CD14-positive monocyte (primary cell): ENCODE measurements around the gene GLS. TPM values are rescaled to one million over a fixed set of nuclear protein-coding genes. Genes with fewer than 3 reads are reported as not detected.

Source experiments
- DNase-seq, 3 donors: peaks; one replicate each; pipeline ENCODE4 v3.0.0-alpha.2; 2011 to 2022
- H2AFZ ChIP-seq: 2 replicates; pipeline ENCODE4 v1.6.0; 2012; ENCODE audit warnings: mild to moderate bottlenecking, low read depth, low read length, inconsistent platforms; ENCODE audit not compliant: insufficient read depth, poor library complexity, severe bottlenecking
- H3K27ac ChIP-seq, 2 donors: 1 replicate in 1 of 2; 2 replicates in 1 of 2; pipeline ENCODE4 v1.5.1; 2012 to 2013; ENCODE audit warnings: low read length in 2 of 2, control low read depth in 1 of 2, inconsistent platforms in 1 of 2, low read depth in 1 of 2, mild to moderate bottlenecking in 1 of 2
- H3K27me3 ChIP-seq, 2 donors: one replicate each; pipeline versions ENCODE4 v1.6.0 to v1.6.1; 2011 to 2013; ENCODE audit warnings: low read length in 2 of 2; ENCODE audit not compliant: control insufficient read depth in 2 of 2, insufficient read depth in 2 of 2
- H3K36me3 ChIP-seq, 2 donors: replicated peaks in 1 of 2; 1 replicate in 1 of 2; 2 replicates in 1 of 2; pipeline versions ENCODE4 v1.5.1 to v1.6.1; 2012 to 2013; ENCODE audit warnings: low read length in 2 of 2, control low read depth in 1 of 2, inconsistent platforms in 1 of 2, mild to moderate bottlenecking in 1 of 2; ENCODE audit not compliant: insufficient read depth in 2 of 2, control insufficient read depth in 1 of 2
- H3K4me1 ChIP-seq, 2 donors: 1 replicate in 1 of 2; 2 replicates in 1 of 2; pipeline versions ENCODE4 v1.5.1 to v1.6.1; 2012 to 2013; ENCODE audit warnings: low read length in 2 of 2, control low read depth in 1 of 2, inconsistent platforms in 1 of 2, mild to moderate bottlenecking in 1 of 2, moderate library complexity in 1 of 2; ENCODE audit not compliant: insufficient read depth in 2 of 2, control insufficient read depth in 1 of 2
- H3K4me2 ChIP-seq: replicated peaks from 2 replicates; pipeline ENCODE3; 2012; ENCODE audit warnings: low read length, moderate library complexity, mild to moderate bottlenecking; ENCODE audit not compliant: poor library complexity, severe bottlenecking; ENCODE audit errors: extremely low read depth
- H3K4me3 ChIP-seq, 3 experiments: fragments of 200-600 bp in 1 of 3; sonication (generic) in 1 of 3; replicated peaks in 1 of 3; 1 replicate in 2 of 3; 2 replicates in 1 of 3; pipeline ENCODE4 v1.5.1; 2011 to 2013; ENCODE audit warnings: low read length in 3 of 3, mild to moderate bottlenecking in 3 of 3, control low read depth in 2 of 3, low read depth in 2 of 3, inconsistent platforms in 1 of 3, moderate library complexity in 1 of 3
- H3K79me2 ChIP-seq: 2 replicates; pipeline ENCODE4 v1.6.0; 2012; ENCODE audit warnings: mild to moderate bottlenecking, control low read depth, inconsistent platforms, low read length, moderate library complexity; ENCODE audit not compliant: insufficient read depth
- H3K9ac ChIP-seq: 2 replicates; pipeline ENCODE4 v1.6.0; 2017; ENCODE audit warnings: low read length, mild to moderate bottlenecking; ENCODE audit not compliant: insufficient read depth, poor library complexity, severe bottlenecking
- H3K9me3 ChIP-seq, 2 donors: replicated peaks in 1 of 2; 1 replicate in 1 of 2; 2 replicates in 1 of 2; pipeline versions ENCODE4 v1.5.1 to v1.6.1; 2012 to 2013; ENCODE audit warnings: low read length in 2 of 2, control low read depth in 1 of 2; ENCODE audit not compliant: control insufficient read depth in 1 of 2, insufficient read depth in 1 of 2
- H4K20me1 ChIP-seq: 2 replicates; pipeline ENCODE4 v1.6.0; 2012; ENCODE audit warnings: mild to moderate bottlenecking, low read length, control low read depth, moderate library complexity; ENCODE audit not compliant: insufficient read depth
- H3K27ac Mint-ChIP-seq, 7 donors: one replicate each; pipeline ENCODE4 v1.8.0; 2020; ENCODE audit warnings: mild to moderate bottlenecking in 7 of 7, mixed read lengths in 7 of 7, moderate library complexity in 6 of 7, inconsistent platforms in 2 of 7
- H3K27me3 Mint-ChIP-seq, 3 donors: one replicate each; pipeline ENCODE4 v1.8.0; 2021 to 2022; ENCODE audit warnings: low read depth in 3 of 3, mild to moderate bottlenecking in 3 of 3, mixed read lengths in 3 of 3, moderate library complexity in 3 of 3, inconsistent platforms in 1 of 3
- H3K36me3 Mint-ChIP-seq, 2 donors: one replicate each; pipeline ENCODE4 v1.8.0; 2020; ENCODE audit warnings: mixed read lengths in 2 of 2, inconsistent platforms in 1 of 2, mild to moderate bottlenecking in 1 of 2
- H3K4me1 Mint-ChIP-seq: one replicate; pipeline ENCODE4 v1.8.0; 2020; ENCODE audit warnings: mild to moderate bottlenecking, mixed read lengths
- H3K4me3 Mint-ChIP-seq, 2 donors: one replicate each; pipeline ENCODE4 v1.8.0; 2020; ENCODE audit warnings: mild to moderate bottlenecking in 2 of 2, mixed read lengths in 2 of 2, moderate library complexity in 1 of 2
- H3K9me3 Mint-ChIP-seq, 7 donors: one replicate each; pipeline ENCODE4 v1.8.0; 2020 to 2022; ENCODE audit warnings: mixed read lengths in 7 of 7, mild to moderate bottlenecking in 6 of 7, moderate library complexity in 6 of 7, inconsistent platforms in 2 of 7
- CTCF ChIP-seq: fragments of 200-600 bp; IDR thresholded peaks from one replicate; pipeline ENCODE4 v1.8.0; 2022; ENCODE audit warnings: antibody characterized with exemption, mild to moderate bottlenecking
- WGBS: methylation state at CpG from one replicate; pipeline ENCODE4 v1.1.5; 2013; ENCODE audit warnings: missing lambda C conversion rate; ENCODE audit not compliant: insufficient coverage; 5-methylcytosine and 5-hydroxymethylcytosine counted together
- intact Hi-C, 2 donors: fragments of 100-400 bp; cut with micrococcal nuclease; formaldehyde crosslinking; loops; one replicate each; pipeline versions ENCODE4 v1.15.0 to v1.15.1; 2023
- polyA plus RNA-seq, 3 donors: library from polyadenylated mRNA; depleted of rRNA in 1 of 3; unstranded in 2 of 3; stranded (reverse) in 1 of 3; fragments of 300-500 nt in 2 of 3; fragments of >200 nt in 1 of 3; fragmentation: Illumina TruSeq in 2 of 3; gene quantifications; 1 replicate in 2 of 3; 2 replicates in 1 of 3; pipeline ENCODE4 v1.2.3, GENCODE V29; 2012 to 2021

GLS gene
- polyA plus RNA-seq, 3 donors: 6.0 to 29.5 (median 9.0) TPM

GRCh38 chr2:190877436-190877835 lies 3.2 kb upstream of the GLS start:
- no peak for TF ChIP-seq CTCF
- no peaks in the 10 kb centered on the region for H3K36me3 ChIP-seq
- Mint-ChIP-seq H3K27ac (peak overlapping the region in 2 of 7 donors; percentile 25 to 32), H3K27me3 (no peaks in the 10 kb centered on the region), H3K36me3 (no peaks in the 10 kb centered on the region), H3K4me1 (peaks cover 19% of the 10 kb centered on the region), H3K9me3 (peaks cover 1 to 3% (median 2%) of the 10 kb centered on the region in 7 donors), H3K4me3 (no peak overlapping the region)
- no peak overlapping the region for H3K27ac ChIP-seq
- peaks cover 12% of the 10 kb centered on the region for H3K79me2 ChIP-seq
- peaks cover 3% of the 10 kb centered on the region for H4K20me1 ChIP-seq
- H3K9ac ChIP-seq: no peak overlapping the region
- peaks cover 6 to 12% of the 10 kb centered on the region in 2 donors for H3K4me1 ChIP-seq
- no peak overlapping the region for H2AFZ ChIP-seq
- no peak overlapping the region for H3K4me2 ChIP-seq
- no CpG with 5 or more reads among the region's 2 CpGs for WGBS
- intact Hi-C loops: no loop called here
- DNase-seq: peak in 1 of 3 donors; percentile 21
- H3K4me3 ChIP-seq: no peak overlapping the region
- H3K27me3 ChIP-seq: no peaks in the 10 kb centered on the region
- H3K9me3 ChIP-seq: no peaks in the 10 kb centered on the region

GRCh38 chr2:190879474-190880377 lies 895 bp upstream of the GLS start:
- no peak for DNase-seq
- peaks cover 25 to 29% of the 10 kb centered on the region in 2 donors for H3K4me1 ChIP-seq
- H3K4me1 Mint-ChIP-seq: peaks cover 37% of the 10 kb centered on the region

More at GRCh38 chr2:190879474-190880377, 895 bp upstream of the GLS start:
- 0% methylated on average over 5 of the region's 28 CpGs for WGBS
- Mint-ChIP-seq H3K36me3 (peaks cover 0 to 3% of the 10 kb centered on the region in 2 donors), H3K27ac (peak overlapping the region; percentile 91 to 96 (median 94)), H3K4me3 (peak overlapping the region; percentile 94 to 95), H3K9me3 (no peaks in the 10 kb centered on the region), H3K27me3 (no peaks in the 10 kb centered on the region)
- Histone ChIP-seq H3K27me3 (no peaks in the 10 kb centered on the region), H3K9ac (peak overlapping the region; percentile 84), H3K4me3 (peak overlapping the region; percentile 58 to 91 (median 66)), H4K20me1 (peaks cover 26% of the 10 kb centered on the region), H3K27ac (peak overlapping the region; percentile 89 to 95), H3K4me2 (peak overlapping the region; percentile 88), H3K36me3 (no peaks in the 10 kb centered on the region), H3K79me2 (peaks cover 34% of the 10 kb centered on the region), H3K9me3 (no peaks in the 10 kb centered on the region), H2AFZ (peak overlapping the region; percentile 98)
- intact Hi-C loops: loop anchor here in 1 of 2 donors (5.0 kb wide), 2 partner anchors 143 to 738 kb away; no protein-coding TSS in a partner anchor
- TF ChIP-seq CTCF: no peak
